Measurements from ENCODE around the gene TMED8.
"Not testable (repeated sequence)": the region's sequence is repeated elsewhere in the genome, so short reads cannot be mapped to it uniquely, and the experiment has no call there.

Gene TMED8

GRCh38 chr14:77318756-77319155 is 58.1 kb downstream of the TMED8 start:
- not testable (repeated sequence) for H3K9ac ChIP-seq (ENCODE audit: low read depth, low read length); H3K4me3 ChIP-seq (ENCODE audit: low read depth, low read length); H3K9me3 ChIP-seq (ENCODE audit: control insufficient read depth, insufficient read depth, low read length); H3K36me3 ChIP-seq (ENCODE audit: control insufficient read depth, insufficient read depth, low read length); H3K27me3 ChIP-seq (ENCODE audit: control insufficient read depth, insufficient read depth, low read length)
- peaks cover 14% of the 10 kb centered on the region for H3K4me1 ChIP-seq (ENCODE audit: control insufficient read depth, insufficient read depth, low read length)

- Histone ChIP-seq H3K9me3 (ENCODE audit: control insufficient read depth, insufficient read depth, low read length) (no peaks in the 10 kb centered on the region), H3K36me3 (ENCODE audit: control insufficient read depth, insufficient read depth, low read length) (no peaks in the 10 kb centered on the region), H3K4me3 (ENCODE audit: low read depth, low read length) (no peak overlapping the region), H3K4me1 (ENCODE audit: control insufficient read depth, insufficient read depth, low read length) (peaks cover 14% of the 10 kb centered on the region), H3K27me3 (ENCODE audit: control insufficient read depth, insufficient read depth, low read length) (no peaks in the 10 kb centered on the region), H3K9ac (ENCODE audit: low read depth, low read length) (no peak overlapping the region)
These were observed 58.8 kb downstream of the TMED8 start for GRCh38 chr14:77318006-77318553.

- H3K36me3 ChIP-seq (ENCODE audit: control insufficient read depth, insufficient read depth, low read length) = no peaks in the 10 kb centered on the region
- no peaks in the 10 kb centered on the region for H3K27me3 ChIP-seq (ENCODE audit: control insufficient read depth, insufficient read depth, low read length)
These were observed 60.0 kb downstream of the TMED8 start for GRCh38 chr14:77316872-77317301.

GRCh38 chr14:77316195-77316505 is 60.7 kb downstream of the TMED8 start:
- no peaks in the 10 kb centered on the region for H3K9me3 ChIP-seq (ENCODE audit: control insufficient read depth, insufficient read depth, low read length)
- no peaks in the 10 kb centered on the region for H3K27me3 ChIP-seq (ENCODE audit: control insufficient read depth, insufficient read depth, low read length)
- peaks cover 9% of the 10 kb centered on the region for H3K4me1 ChIP-seq (ENCODE audit: control insufficient read depth, insufficient read depth, low read length)
- no peak overlapping the region for H3K9ac ChIP-seq (ENCODE audit: low read depth, low read length)
- no peak overlapping the region for H3K4me3 ChIP-seq (ENCODE audit: low read depth, low read length)
- H3K36me3 ChIP-seq (ENCODE audit: control insufficient read depth, insufficient read depth, low read length) = no peaks in the 10 kb centered on the region

More at GRCh38 chr14:77316872-77317301, 60.0 kb downstream of the TMED8 start:
- no peak overlapping the region for H3K4me3 ChIP-seq (ENCODE audit: low read depth, low read length)
- H3K9me3 ChIP-seq (ENCODE audit: control insufficient read depth, insufficient read depth, low read length) = no peaks in the 10 kb centered on the region
- no peak overlapping the region for H3K9ac ChIP-seq (ENCODE audit: low read depth, low read length)
- peaks cover 9% of the 10 kb centered on the region for H3K4me1 ChIP-seq (ENCODE audit: control insufficient read depth, insufficient read depth, low read length)

- Histone ChIP-seq H3K9me3 (ENCODE audit: control insufficient read depth, insufficient read depth, low read length) (no peaks in the 10 kb centered on the region), H3K4me3 (ENCODE audit: low read depth, low read length) (no peak overlapping the region), H3K9ac (ENCODE audit: low read depth, low read length) (no peak overlapping the region), H3K36me3 (ENCODE audit: control insufficient read depth, insufficient read depth, low read length) (no peaks in the 10 kb centered on the region), H3K27me3 (ENCODE audit: control insufficient read depth, insufficient read depth, low read length) (no peaks in the 10 kb centered on the region), H3K4me1 (ENCODE audit: control insufficient read depth, insufficient read depth, low read length) (peaks cover 9% of the 10 kb centered on the region)
These were observed 62.1 kb downstream of the TMED8 start for GRCh38 chr14:77314539-77315457.

- peaks cover 2% of the 10 kb centered on the region for H3K36me3 ChIP-seq (ENCODE audit: control insufficient read depth, insufficient read depth, low read length)
- H3K27me3 ChIP-seq (ENCODE audit: control insufficient read depth, insufficient read depth, low read length) = no peaks in the 10 kb centered on the region
- H3K9ac ChIP-seq (ENCODE audit: low read depth, low read length) = no peak overlapping the region
- H3K9me3 ChIP-seq (ENCODE audit: control insufficient read depth, insufficient read depth, low read length) = no peaks in the 10 kb centered on the region
- peaks cover 9% of the 10 kb centered on the region for H3K4me1 ChIP-seq (ENCODE audit: control insufficient read depth, insufficient read depth, low read length)
- no peak overlapping the region for H3K4me3 ChIP-seq (ENCODE audit: low read depth, low read length)
These were observed 62.9 kb downstream of the TMED8 start for GRCh38 chr14:77314043-77314442.

- no peak overlapping the region for H3K9ac ChIP-seq (ENCODE audit: low read depth, low read length)
These were observed 63.5 kb downstream of the TMED8 start for GRCh38 chr14:77313371-77313770.

GRCh38 chr14:77311217-77311616 is 65.7 kb downstream of the TMED8 start:
- Histone ChIP-seq H3K4me1 (ENCODE audit: control insufficient read depth, insufficient read depth, low read length) (peaks cover 13% of the 10 kb centered on the region), H3K36me3 (ENCODE audit: control insufficient read depth, insufficient read depth, low read length) (peaks cover 3% of the 10 kb centered on the region), H3K4me3 (ENCODE audit: low read depth, low read length) (no peak overlapping the region), H3K9me3 (ENCODE audit: control insufficient read depth, insufficient read depth, low read length) (no peaks in the 10 kb centered on the region), H3K9ac (ENCODE audit: low read depth, low read length) (no peak overlapping the region), H3K27me3 (ENCODE audit: control insufficient read depth, insufficient read depth, low read length) (no peaks in the 10 kb centered on the region)

More at GRCh38 chr14:77313371-77313770, 63.5 kb downstream of the TMED8 start:
- Histone ChIP-seq H3K36me3 (ENCODE audit: control insufficient read depth, insufficient read depth, low read length) (peaks cover 3% of the 10 kb centered on the region), H3K9me3 (ENCODE audit: control insufficient read depth, insufficient read depth, low read length) (no peaks in the 10 kb centered on the region), H3K4me1 (ENCODE audit: control insufficient read depth, insufficient read depth, low read length) (peaks cover 9% of the 10 kb centered on the region), H3K27me3 (ENCODE audit: control insufficient read depth, insufficient read depth, low read length) (no peaks in the 10 kb centered on the region), H3K4me3 (ENCODE audit: low read depth, low read length) (no peak overlapping the region)

GRCh38 chr14:77310026-77310425 is 66.9 kb downstream of the TMED8 start:
- Histone ChIP-seq H3K9ac (ENCODE audit: low read depth, low read length) (no peak overlapping the region), H3K9me3 (ENCODE audit: control insufficient read depth, insufficient read depth, low read length) (no peaks in the 10 kb centered on the region)

GRCh38 chr14:77309131-77309530 is 67.8 kb downstream of the TMED8 start:
- Histone ChIP-seq H3K27me3 (ENCODE audit: control insufficient read depth, insufficient read depth, low read length) (no peaks in the 10 kb centered on the region), H3K4me3 (ENCODE audit: low read depth, low read length) (no peak overlapping the region), H3K9ac (ENCODE audit: low read depth, low read length) (no peak overlapping the region), H3K4me1 (ENCODE audit: control insufficient read depth, insufficient read depth, low read length) (peaks cover 8% of the 10 kb centered on the region), H3K9me3 (ENCODE audit: control insufficient read depth, insufficient read depth, low read length) (no peaks in the 10 kb centered on the region), H3K36me3 (ENCODE audit: control insufficient read depth, insufficient read depth, low read length) (peaks cover 3% of the 10 kb centered on the region)

More at GRCh38 chr14:77310026-77310425, 66.9 kb downstream of the TMED8 start:
- H3K36me3 ChIP-seq (ENCODE audit: control insufficient read depth, insufficient read depth, low read length) = peaks cover 3% of the 10 kb centered on the region
- H3K4me1 ChIP-seq (ENCODE audit: control insufficient read depth, insufficient read depth, low read length) = peaks cover 9% of the 10 kb centered on the region
- H3K27me3 ChIP-seq (ENCODE audit: control insufficient read depth, insufficient read depth, low read length) = no peaks in the 10 kb centered on the region
- H3K4me3 ChIP-seq (ENCODE audit: low read depth, low read length) = no peak overlapping the region

GRCh38 chr14:77306851-77307496 is 69.9 kb downstream of the TMED8 start:
- H3K9ac ChIP-seq (ENCODE audit: low read depth, low read length) = no peak overlapping the region
- no peaks in the 10 kb centered on the region for H3K27me3 ChIP-seq (ENCODE audit: control insufficient read depth, insufficient read depth, low read length)
- H3K9me3 ChIP-seq (ENCODE audit: control insufficient read depth, insufficient read depth, low read length) = no peaks in the 10 kb centered on the region
- no peak overlapping the region for H3K4me3 ChIP-seq (ENCODE audit: low read depth, low read length)
- H3K4me1 ChIP-seq (ENCODE audit: control insufficient read depth, insufficient read depth, low read length) = peaks cover 4% of the 10 kb centered on the region
- peaks cover 3% of the 10 kb centered on the region for H3K36me3 ChIP-seq (ENCODE audit: control insufficient read depth, insufficient read depth, low read length)
